Spleen (tissue), 7 donors: ENCODE measurements around the gene EPAS1.

Experiments
- CTCF ChIP-seq, 11 experiments: fragments of 200-600 bp in 7 of 11; fragments of 450-650 bp in 4 of 11; sonication (generic) in 4 of 11; IDR thresholded peaks in 8 of 11; conservative IDR thresholded peaks in 3 of 11; 1 replicate in 7 of 11; 2 replicates in 4 of 11; pipeline versions ENCODE4 v1.4.0 to v1.8.0; 2016 to 2021; ENCODE audit warnings: antibody characterized with exemption in 11 of 11, inconsistent platforms in 4 of 11, mild to moderate bottlenecking in 1 of 11
- POLR2AphosphoS5 ChIP-seq, 3 donors: sonication (generic); formaldehyde crosslinking; IDR thresholded peaks; one replicate each; pipeline ENCODE4 v1.5.1; 2017; ENCODE audit warnings: antibody characterized with exemption in 3 of 3
- donor health status: DM: no; HTN: no; CAD: no; lungs with moderate emphysema.
- donor health status: DM: no; HTN: no; CAD: no.
- donor health status: DM: no; HTN: no; CAD: no.

GRCh38 chr2:46283693-46284092, 13.5 kb upstream of the EPAS1 start:
- TF ChIP-seq CTCF (IDR thresholded peaks at IDR 0.05 in 8 of 11, conservative IDR thresholded peaks at IDR 0.05 in 3 of 11) (no peak), POLR2AphosphoS5 (IDR thresholded peaks at IDR 0.05) (no peak)
